Heart right ventricle (tissue), 16 donors: ENCODE results near the gene RPTN. TPM values are rescaled to one million over a fixed set of nuclear protein-coding genes. Genes with fewer than 3 reads are reported as not detected.

Experiments used
- ATAC-seq, 8 donors: fragments of 200-7000 bp; cut with Tn5 transposase; one replicate each; pipeline ENCODE4 v1.9.1; 2020; ENCODE audit warnings: mild to moderate bottlenecking in 8 of 8, moderate library complexity in 8 of 8, moderate number of reproducible peaks in 1 of 8
- DNase-seq, 2 donors: peaks; one replicate each; pipeline ENCODE4 v3.0.0-alpha.2; 2020
- H3K27ac ChIP-seq, 10 donors: fragments of 200-600 bp; sonication (generic) in 2 of 10; one replicate each; pipeline versions ENCODE4 v1.5.0 to v1.8.0; 2020 to 2022; ENCODE audit warnings: mild to moderate bottlenecking in 3 of 10
- H3K27me3 ChIP-seq, 7 donors: fragments of 200-600 bp; one replicate each; pipeline ENCODE4 v1.8.0; 2021 to 2022; ENCODE audit warnings: mild to moderate bottlenecking in 2 of 7
- H3K36me3 ChIP-seq, 9 donors: fragments of 200-600 bp; sonication (generic) in 1 of 9; one replicate each; pipeline versions ENCODE4 v1.5.0 to v1.8.0; 2020 to 2022; ENCODE audit warnings: mild to moderate bottlenecking in 2 of 9
- H3K4me1 ChIP-seq, 9 donors: fragments of 200-600 bp; sonication (generic) in 1 of 9; one replicate each; pipeline versions ENCODE4 v1.5.0 to v1.8.0; 2020 to 2022; ENCODE audit warnings: mild to moderate bottlenecking in 4 of 9
- H3K4me3 ChIP-seq, 10 donors: fragments of 200-600 bp; sonication (generic) in 2 of 10; one replicate each; pipeline versions ENCODE4 v1.5.0 to v1.8.0; 2020 to 2022; ENCODE audit warnings: mild to moderate bottlenecking in 7 of 10, moderate library complexity in 2 of 10
- H3K9me3 ChIP-seq, 11 donors: fragments of 200-600 bp in 10 of 11; sonication (generic) in 2 of 11; one replicate each; pipeline versions ENCODE4 v1.5.0 to v1.8.0; 2013 to 2022; ENCODE audit warnings: mild to moderate bottlenecking in 2 of 11, control low read depth in 1 of 11, moderate library complexity in 1 of 11
- WGBS, 2 donors: extraction: QIAGEN DNeasy Blood & Tissue Kit; methylation state at CpG; one replicate each; pipeline ENCODE4 v1.1.7; 2013; ENCODE audit warnings: inconsistent platforms in 1 of 2; 5-methylcytosine and 5-hydroxymethylcytosine counted together
- intact Hi-C, 10 donors: fragments of 100-400 bp; cut with DNase I; formaldehyde crosslinking; loops; one replicate each; pipeline versions ENCODE4 v1.11.1 to v1.14.2; 2022
- polyA plus RNA-seq, 2 donors: library from polyadenylated mRNA; stranded (reverse); fragments of 200-250 nt; gene quantifications; one replicate each; pipeline ENCODE4 v1.2.3, GENCODE V29; 2013
- total RNA-seq, 10 donors: library from RNA; stranded (reverse); fragmentation: NEBNext Ultra II Directional in 3 of 10; extraction: Animal tissue kit (Norgen Biotek cat#: 25700) in 3 of 10; gene quantifications; one replicate each; pipeline versions ENCODE4 v1.2.1 to v1.2.4, GENCODE V29; 2021 to 2023
- TF ChIP-seq, protein P1 (sequence below), 9 donors: fragments of 200-600 bp; sonication (generic) in 2 of 9; IDR thresholded peaks; one replicate each; pipeline versions ENCODE4 v1.5.0 to v1.8.0; 2021 to 2022; ENCODE audit warnings: antibody characterized with exemption in 9 of 9, mild to moderate bottlenecking in 5 of 9, moderate library complexity in 1 of 9
- donor health status: Arrhythmogenic right ventricular cardiomyopathy.
- donor health status: ischemic (EF 13 %, LVEDD 7.1; RV severe dilation, severe dysfunction).
- donor health status: healthy with polysubstance abuse.
- donor health status: DM: no; HTN: yes; CAD: no.
- donor health status: DM: no; HTN: no; CAD: no.
- donor health status: ischemic (EF 25% LVEDD 6.9; RV normal size, moderate dysfunction).
- donor health status: ischemic (EF 25% LVEDD 5.7; RV mildly dilated, moderate dysfunction).
- donor health status: healthy.
- donor health status: DM: yes; HTN: yes; CAD: no.
- donor health status: Ischemic cardiomyopathy.
- donor health status: ischemic (EF 35%, LVEDD 5.7; RV mildly dilated, moderate dysfunction).
- donor health status: nonischemic (EF 11% LVEDD 7.7; RV severe dilation, severe dysfunction).
- donor health status: DM: yes; HTN: yes; CAD: no.
- donor health status: PGD.
- donor health status: ischemic (EF 29% LVEDD 5.4; RV normal size, mild dysfunction).
- donor health status: nonischemic (EF 23%, LVEDD 6.1; RV moderate dilation, normal function).

RPTN gene
- total and polyA plus RNA-seq, 12 donors: not detected

DNA sequence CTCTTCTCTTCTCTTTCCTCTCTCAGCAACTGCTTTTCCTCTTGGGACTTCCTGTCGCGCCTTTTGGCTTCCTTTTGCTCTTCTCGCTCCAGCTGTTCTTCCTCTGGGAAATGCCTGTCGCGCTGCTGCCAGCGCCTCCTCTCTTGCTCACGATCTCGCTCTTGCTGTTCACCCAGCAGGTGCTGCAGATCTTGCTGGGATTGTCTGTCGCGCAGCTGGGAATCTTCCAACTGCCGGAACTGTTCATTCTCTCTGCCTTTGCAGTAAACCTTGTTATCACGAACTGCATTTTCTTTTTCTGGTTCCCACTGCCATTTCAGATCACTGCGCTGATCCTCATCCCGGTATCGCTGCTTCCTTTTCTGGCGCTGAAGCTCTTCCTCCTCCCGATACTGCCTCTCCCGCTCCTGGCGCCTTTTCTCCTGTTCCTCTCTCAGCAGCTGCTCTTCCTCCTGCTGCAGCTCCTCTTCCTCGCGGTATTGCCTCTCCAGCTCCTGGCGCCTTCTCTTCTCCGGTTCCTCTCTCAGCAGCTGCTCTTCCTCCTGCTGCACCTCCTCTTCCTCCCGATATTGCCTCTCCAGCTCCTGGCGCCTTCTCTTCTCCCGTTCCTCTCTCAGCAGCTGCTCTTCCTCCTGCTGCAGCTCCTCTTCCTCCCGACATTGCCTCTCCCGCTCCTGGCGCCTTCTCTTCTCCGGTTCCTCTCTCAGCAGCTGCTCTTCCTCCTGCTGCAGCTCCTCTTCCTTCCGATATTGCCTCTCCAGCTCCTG is 49.6 kb downstream of the RPTN start:
- TF ChIP-seq, protein P1, sequence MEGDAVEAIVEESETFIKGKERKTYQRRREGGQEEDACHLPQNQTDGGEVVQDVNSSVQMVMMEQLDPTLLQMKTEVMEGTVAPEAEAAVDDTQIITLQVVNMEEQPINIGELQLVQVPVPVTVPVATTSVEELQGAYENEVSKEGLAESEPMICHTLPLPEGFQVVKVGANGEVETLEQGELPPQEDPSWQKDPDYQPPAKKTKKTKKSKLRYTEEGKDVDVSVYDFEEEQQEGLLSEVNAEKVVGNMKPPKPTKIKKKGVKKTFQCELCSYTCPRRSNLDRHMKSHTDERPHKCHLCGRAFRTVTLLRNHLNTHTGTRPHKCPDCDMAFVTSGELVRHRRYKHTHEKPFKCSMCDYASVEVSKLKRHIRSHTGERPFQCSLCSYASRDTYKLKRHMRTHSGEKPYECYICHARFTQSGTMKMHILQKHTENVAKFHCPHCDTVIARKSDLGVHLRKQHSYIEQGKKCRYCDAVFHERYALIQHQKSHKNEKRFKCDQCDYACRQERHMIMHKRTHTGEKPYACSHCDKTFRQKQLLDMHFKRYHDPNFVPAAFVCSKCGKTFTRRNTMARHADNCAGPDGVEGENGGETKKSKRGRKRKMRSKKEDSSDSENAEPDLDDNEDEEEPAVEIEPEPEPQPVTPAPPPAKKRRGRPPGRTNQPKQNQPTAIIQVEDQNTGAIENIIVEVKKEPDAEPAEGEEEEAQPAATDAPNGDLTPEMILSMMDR (IDR thresholded peaks at IDR 0.05): no peak
- DNase-seq: peak in 1 of 2 donors; percentile 13
- Histone ChIP-seq H3K4me3 (peak overlapping the region in 8 of 10 donors; percentile 15 to 65 (median 51)), H3K27me3 (peaks cover 13 to 100% (median 100%) of the 10 kb centered on the region in 7 donors), H3K36me3 (no peaks in the 10 kb centered on the region), H3K27ac (no peak overlapping the region), H3K4me1 (peaks cover 11 to 57% (median 42%) of the 10 kb centered on the region in 9 donors), H3K9me3 (peaks cover 0 to 25% (median 10%) of the 10 kb centered on the region in 11 donors)
- no peak for ATAC-seq
- 5 to 7% methylated on average over 31 of the region's 31 CpGs for WGBS, 2 donors
- intact Hi-C loops: no loop called here

DNA sequence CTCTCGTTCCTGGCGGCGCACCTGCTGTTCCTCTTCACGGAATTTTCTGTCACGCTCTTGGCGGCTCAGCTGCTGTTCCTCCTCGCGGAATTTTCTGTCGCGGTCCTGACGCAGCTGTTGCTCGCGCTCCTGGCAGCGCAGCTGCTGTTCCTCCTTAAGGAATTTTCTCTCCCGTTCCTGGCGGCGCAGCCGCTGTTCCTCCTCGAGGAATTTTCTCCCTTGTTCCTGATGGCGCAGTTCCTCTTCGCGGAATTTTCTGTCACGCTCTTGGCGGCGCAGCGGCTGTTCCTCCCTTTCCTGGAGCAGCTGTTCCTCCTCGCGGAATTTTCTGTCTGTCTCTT is 50.2 kb downstream of the RPTN start:
- Histone ChIP-seq H3K9me3 (peaks cover 0 to 25% (median 10%) of the 10 kb centered on the region in 11 donors), H3K27ac (no peak overlapping the region), H3K27me3 (peaks cover 13 to 100% (median 100%) of the 10 kb centered on the region in 7 donors), H3K36me3 (no peaks in the 10 kb centered on the region), H3K4me1 (peaks cover 11 to 57% (median 42%) of the 10 kb centered on the region in 9 donors), H3K4me3 (peak overlapping the region in 9 of 10 donors; percentile 15 to 65 (median 51))
- DNase-seq (no peak), ATAC-seq (no peak)
- WGBS, 2 donors: 12 to 13% methylated on average over 28 of the region's 28 CpGs
- TF ChIP-seq, protein P1 (IDR thresholded peaks at IDR 0.05): no peak
- intact Hi-C loops: no loop called here

DNA sequence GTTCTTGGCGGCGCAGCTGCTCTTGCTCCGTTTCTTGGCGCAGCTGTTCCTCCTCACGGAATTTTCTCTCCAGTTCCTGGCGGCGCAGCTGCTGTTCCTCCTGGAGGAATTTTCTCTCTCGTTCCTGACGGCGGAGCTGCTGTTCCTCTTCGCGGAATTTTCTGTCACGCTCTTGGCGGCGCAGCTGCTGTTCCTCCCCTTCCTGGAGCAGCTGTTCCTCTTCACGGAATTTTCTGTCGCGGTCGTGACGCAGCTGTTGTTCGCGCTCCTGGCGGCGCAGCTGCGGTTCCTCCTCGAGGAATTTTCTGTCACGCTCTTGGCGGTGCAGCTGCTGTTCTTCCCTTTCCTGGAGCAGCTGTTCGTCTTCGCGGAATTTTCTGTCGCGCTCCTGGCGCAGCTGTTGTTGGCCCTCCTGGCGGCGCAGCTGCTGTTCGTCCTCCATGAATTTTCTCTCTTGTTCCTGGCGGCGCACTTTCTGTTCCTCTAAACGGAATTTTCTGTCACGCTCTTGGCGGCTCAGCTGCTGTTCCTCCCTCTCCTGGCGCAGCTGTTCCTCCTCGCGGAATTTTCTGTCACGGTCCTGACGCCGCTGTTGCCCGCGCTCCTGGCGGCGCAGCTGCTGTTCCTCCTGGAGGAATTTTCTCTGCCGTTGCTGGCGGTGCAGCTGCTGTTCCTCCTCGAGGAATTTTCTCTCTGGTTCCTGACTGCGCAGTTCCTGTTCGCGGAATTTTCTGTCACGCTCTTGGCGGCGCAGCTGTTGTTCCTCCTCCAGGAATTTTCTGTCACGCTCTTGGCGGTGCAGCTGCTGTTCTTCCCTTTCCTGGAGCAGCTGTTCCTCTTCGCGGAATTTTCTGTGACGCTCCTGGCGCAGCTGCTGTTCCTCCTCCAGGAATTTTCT is 50.8 kb downstream of the RPTN start:
- H3K9me3 ChIP-seq: peaks cover 0 to 25% (median 10%) of the 10 kb centered on the region in 11 donors
- no peaks in the 10 kb centered on the region for H3K36me3 ChIP-seq
- intact Hi-C loops: no loop called here
- ATAC-seq: peak in 3 of 8 donors; percentile 8 to 46 (median 24)
- TF ChIP-seq, protein P1 (IDR thresholded peaks at IDR 0.05): no peak
- peak in 1 of 2 donors; percentile 32 for DNase-seq
- WGBS, 2 donors: 7 to 8% methylated on average over 67 of the region's 67 CpGs
- peak overlapping the region in 1 of 10 donors; percentile 36 for H3K27ac ChIP-seq
- peak overlapping the region in 8 of 10 donors; percentile 6 to 65 (median 30) for H3K4me3 ChIP-seq
- H3K4me1 ChIP-seq: peaks cover 11 to 57% (median 42%) of the 10 kb centered on the region in 9 donors
- H3K27me3 ChIP-seq: peaks cover 13 to 100% (median 100%) of the 10 kb centered on the region in 7 donors
